RWPE1 (cell line): ENCODE measurements around the gene GZMB.
A peak's percentile ranks its signal among the peaks of the same experiment; 100 is the strongest.

Source experiments
- CTCF ChIA-PET: fragments of 350-600 bp; sonication (Branson Sonifier 250); formaldehyde crosslinking; extraction: SDS; loops from one replicate; lab custom pipeline; 2021; lab: Yijun Ruan, JAX
- POLR2A ChIA-PET: fragments of 400-600 bp; formaldehyde crosslinking; extraction: SDS; loops from one replicate; lab custom pipeline; 2020; ENCODE audit warnings: antibody characterized with exemption; ENCODE audit not compliant: low non-redundant PET; lab: Yijun Ruan, JAX
- DNase-seq: peaks from one replicate; pipeline ENCODE4 v3.0.0; 2012; ENCODE audit warnings: low spot score
- H3K27ac ChIP-seq: fragments of 450-650 bp; 2 replicates; pipeline ENCODE4 v1.5.1; 2017
- CTCF ChIP-seq: fragments of 450-650 bp; conservative IDR thresholded peaks from 2 replicates; pipeline ENCODE4 v1.5.1; 2017; ENCODE audit warnings: low read depth, mild to moderate bottlenecking

GZMB gene

GRCh38 chr14:24613747-24614146, 20.2 kb downstream of the GZMB start:
- CTCF ChIA-PET: no interaction called here
- POLR2A ChIA-PET: no interaction called here
- DNase-seq: no peak
- no peak overlapping the region for H3K27ac ChIP-seq
- TF ChIP-seq CTCF: no peak

- CTCF ChIA-PET: no interaction called here
- POLR2A ChIA-PET: no interaction called here
- TF ChIP-seq CTCF: no peak
- DNase-seq: no peak
- H3K27ac ChIP-seq: no peak overlapping the region
These were observed 20.7 kb downstream of the GZMB start for GRCh38 chr14:24613241-24613640.

GRCh38 chr14:24612196-24612595, 21.8 kb downstream of the GZMB start:
- no peak for DNase-seq
- H3K27ac ChIP-seq: peak overlapping the region; percentile 55; the same call in 1 of the 2 replicates
- POLR2A ChIA-PET: no interaction called here
- TF ChIP-seq CTCF: no peak
- CTCF ChIA-PET: interaction anchor here (0.7 kb wide), 1 partner anchor 114 kb away, joined by 3 read pairs; no protein-coding TSS in a partner anchor

GRCh38 chr14:24609655-24610344, 24.2 kb downstream of the GZMB start, which contains the start of gene GZMH:
Gene GZMH (minus strand): TSS chr14:24609685. CDS start chr14:24609613, 72 bp downstream.
- ChIA-PET POLR2A (no interaction called here), CTCF (interaction anchor here (0.5 kb wide), 1 partner anchor 59 kb away, joined by 3 read pairs; no protein-coding TSS in a partner anchor)
- DNase-seq: no peak
- H3K27ac ChIP-seq: no peak within 1 kb of the TSS
- TF ChIP-seq CTCF: no peak

GRCh38 chr14:24607635-24608514, 26.1 kb downstream of the GZMB start:
- CTCF ChIA-PET: no interaction called here
- H3K27ac ChIP-seq: no peak overlapping the region
- TF ChIP-seq CTCF: no peak
- POLR2A ChIA-PET: no interaction called here
- no peak for DNase-seq

GRCh38 chr14:24607081-24607480, 26.9 kb downstream of the GZMB start:
- CTCF ChIA-PET: no interaction called here
- no peak for TF ChIP-seq CTCF
- DNase-seq: no peak
- H3K27ac ChIP-seq: no peak overlapping the region
- POLR2A ChIA-PET: no interaction called here
